H1 (cell line): ENCODE data around the gene TTC24. TPM values are rescaled to one million over a fixed set of nuclear protein-coding genes. Genes with fewer than 3 reads are reported as not detected.

Experiments used
- CTCF ChIA-PET: fragments of 300-600 bp; sonication (Branson Sonifier 250); formaldehyde crosslinking; loops from one replicate; lab custom pipeline; 2021; ENCODE audit not compliant: partially characterized antibody; lab: Charles Lee
- POLR2A ChIA-PET: fragments of 300-600 bp; sonication (Branson Sonifier 250); formaldehyde crosslinking; loops from one replicate; lab custom pipeline; 2021; ENCODE audit warnings: inconsistent platforms; ENCODE audit not compliant: partially characterized antibody; lab: Charles Lee
- DNase-seq, 2 experiments: peaks; one replicate each; pipeline versions ENCODE4 v3.0.0 to v3.0.0-alpha.2; 2010 to 2022; ENCODE audit warnings: low spot score in 2 of 2, low read depth in 1 of 2, mixed read lengths in 1 of 2
- FAIRE-seq: peaks from 2 replicates; lab custom pipeline; 2011; peaks lifted over from hg19 to GRCh38; lab: Jason Lieb, UNC
- H2AFZ ChIP-seq: 2 replicates; pipeline ENCODE4 v1.8.1; 2012; ENCODE audit warnings: low read length, inconsistent platforms
- H2AK5ac ChIP-seq: 2 replicates; pipeline ENCODE4 v1.6.1; 2013; ENCODE audit warnings: low read depth, low read length
- H2BK120ac ChIP-seq: replicated peaks from 2 replicates; pipeline ENCODE3; 2013; ENCODE audit warnings: low read depth, low read length, inconsistent platforms
- H2BK12ac ChIP-seq: 2 replicates; pipeline ENCODE4 v1.6.1; 2013; ENCODE audit warnings: low read depth, low read length
- H2BK15ac ChIP-seq: 2 replicates; pipeline ENCODE4 v1.6.1; 2013; ENCODE audit warnings: low read length
- H2BK20ac ChIP-seq: 2 replicates; pipeline ENCODE4 v1.6.1; 2013; ENCODE audit warnings: low read length
- H2BK5ac ChIP-seq: 2 replicates; pipeline ENCODE4 v1.6.1; 2013; ENCODE audit warnings: low read depth, low read length
- H3K14ac ChIP-seq: 2 replicates; pipeline ENCODE4 v1.6.1; 2013; ENCODE audit warnings: inconsistent platforms; ENCODE audit not compliant: insufficient read length
- H3K18ac ChIP-seq: 2 replicates; pipeline ENCODE4 v1.6.1; 2013; ENCODE audit warnings: low read length; ENCODE audit errors: extremely low read depth
- H3K23ac ChIP-seq: 2 replicates; pipeline ENCODE4 v1.6.1; 2013; ENCODE audit warnings: inconsistent platforms; ENCODE audit not compliant: insufficient read length
- H3K23me2 ChIP-seq: 2 replicates; pipeline ENCODE4 v1.6.1; 2013; ENCODE audit warnings: low read depth, low read length
- H3K27ac ChIP-seq: 2 replicates; pipeline ENCODE4 v1.6.1; 2011; ENCODE audit warnings: low read depth, low read length, inconsistent platforms
- H3K27me3 ChIP-seq, 4 experiments: replicated peaks in 1 of 4; 1 replicate in 1 of 4; 2 replicates in 3 of 4; pipeline versions ENCODE4 v1.6.1 to v1.8.1; 2011 to 2013; ENCODE audit warnings: low read length in 3 of 4, mild to moderate bottlenecking in 3 of 4, inconsistent platforms in 2 of 4, mixed read lengths in 2 of 4, moderate library complexity in 1 of 4; ENCODE audit not compliant: control insufficient read depth in 3 of 4, insufficient read depth in 3 of 4; ENCODE audit errors: extremely low read depth in 1 of 4
- H3K36me3 ChIP-seq, 4 experiments: 2 replicates each; pipeline versions ENCODE4 v1.6.1 to v1.8.1; 2011 to 2013; ENCODE audit warnings: mild to moderate bottlenecking in 4 of 4, low read length in 3 of 4, moderate library complexity in 2 of 4, control low read depth in 1 of 4, inconsistent platforms in 1 of 4; ENCODE audit not compliant: insufficient read depth in 4 of 4, control insufficient read depth in 2 of 4
- H3K4ac ChIP-seq: replicated peaks from 2 replicates; pipeline ENCODE3; 2013; ENCODE audit warnings: low read length, low read depth, mixed read lengths, inconsistent platforms; ENCODE audit not compliant: insufficient read length
- H3K4me1 ChIP-seq, 4 experiments: replicated peaks in 1 of 4; 1 replicate in 1 of 4; 2 replicates in 3 of 4; pipeline versions ENCODE4 v1.6.1 to v1.8.1; 2011 to 2013; ENCODE audit warnings: low read length in 3 of 4, inconsistent platforms in 2 of 4, mixed read lengths in 1 of 4; ENCODE audit not compliant: insufficient read depth in 4 of 4, control insufficient read depth in 3 of 4
- H3K4me2 ChIP-seq, 2 experiments: 2 replicates each; pipeline versions ENCODE4 v1.6.1 to v1.8.1; 2011 to 2013; ENCODE audit warnings: low read depth in 2 of 2, low read length in 2 of 2, control low read depth in 1 of 2, inconsistent platforms in 1 of 2, mild to moderate bottlenecking in 1 of 2; ENCODE audit not compliant: insufficient read depth in 1 of 2
- H3K4me3 ChIP-seq, 4 experiments: fragments of 200-600, 300-600 bp in 1 of 4; sonication (generic), shearing (Covaris generic), sonication (Bioruptor Twin) in 1 of 4; 2 replicates each; pipeline versions ENCODE4 v1.5.1 to v1.8.1; 2011 to 2016; ENCODE audit warnings: low read length in 4 of 4, low read depth in 3 of 4, control low read depth in 2 of 4, inconsistent platforms in 2 of 4, mild to moderate bottlenecking in 2 of 4, mixed read lengths in 1 of 4, moderate library complexity in 1 of 4; ENCODE audit not compliant: insufficient read depth in 2 of 4; ENCODE audit errors: extremely low read depth in 1 of 4
- H3K56ac ChIP-seq: replicated peaks from 2 replicates; pipeline ENCODE3; 2013; ENCODE audit warnings: low read depth, mild to moderate bottlenecking, mixed read lengths, low read length, inconsistent platforms; ENCODE audit not compliant: insufficient read length
- H3K79me1 ChIP-seq: 2 replicates; pipeline ENCODE4 v1.6.1; 2013; ENCODE audit warnings: low read depth, low read length, control low read depth
- H3K79me2 ChIP-seq, 2 experiments: 2 replicates each; pipeline versions ENCODE4 v1.6.1 to v1.8.1; 2012 to 2013; ENCODE audit warnings: low read length in 2 of 2, mild to moderate bottlenecking in 2 of 2, inconsistent platforms in 1 of 2; ENCODE audit not compliant: insufficient read depth in 2 of 2, control insufficient read depth in 1 of 2
- H3K9ac ChIP-seq, 4 experiments: replicated peaks in 1 of 4; 1 replicate in 1 of 4; 2 replicates in 3 of 4; pipeline versions ENCODE4 v1.6.1 to v1.8.1; 2011 to 2013; ENCODE audit warnings: low read depth in 3 of 4, low read length in 3 of 4, control low read depth in 2 of 4, mild to moderate bottlenecking in 2 of 4, moderate library complexity in 2 of 4, inconsistent platforms in 1 of 4; ENCODE audit errors: extremely low read depth in 1 of 4
- H3K9me3 ChIP-seq, 2 experiments: 2 replicates each; pipeline versions ENCODE4 v1.6.1 to v1.8.1; 2012 to 2013; ENCODE audit warnings: mild to moderate bottlenecking in 2 of 2, moderate library complexity in 2 of 2, control low read depth in 1 of 2, inconsistent platforms in 1 of 2, low read depth in 1 of 2, low read length in 1 of 2, mixed read lengths in 1 of 2; ENCODE audit not compliant: insufficient read depth in 2 of 2
- H4K20me1 ChIP-seq, 2 experiments: replicated peaks in 1 of 2; 2 replicates each; pipeline versions ENCODE3 to v1.8.1; 2011 to 2013; ENCODE audit warnings: inconsistent platforms in 2 of 2, low read length in 2 of 2, mild to moderate bottlenecking in 1 of 2; ENCODE audit not compliant: insufficient read depth in 2 of 2, control insufficient read depth in 1 of 2
- H4K5ac ChIP-seq: 2 replicates; pipeline ENCODE4 v1.6.1; 2013; ENCODE audit warnings: low read length, low read depth, mixed read lengths, inconsistent platforms; ENCODE audit not compliant: insufficient read length
- H4K8ac ChIP-seq: 2 replicates; pipeline ENCODE4 v1.8.0; 2013; ENCODE audit warnings: mild to moderate bottlenecking, moderate library complexity, low read length, inconsistent platforms; ENCODE audit not compliant: insufficient read depth; ENCODE audit errors: extremely low read depth
- H4K91ac ChIP-seq: replicated peaks from 2 replicates; pipeline ENCODE3; 2013; ENCODE audit warnings: low read length, mixed read lengths, inconsistent platforms; ENCODE audit not compliant: insufficient read length
- E2F6 ChIP-seq: IDR thresholded peaks from 2 replicates; pipeline ENCODE4 v1.6.1; 2012; ENCODE audit warnings: inconsistent platforms
- EP300 ChIP-seq, 2 experiments: IDR thresholded peaks; 1 replicate in 1 of 2; 2 replicates in 1 of 2; pipeline ENCODE4 v1.6.1; 2011 to 2012; ENCODE audit warnings: low read depth in 2 of 2, low read length in 2 of 2, mild to moderate bottlenecking in 2 of 2, borderline replicate concordance in 1 of 2, inconsistent platforms in 1 of 2, moderate library complexity in 1 of 2
- SAP30 ChIP-seq: fragments of 300-600 bp; sonication (generic); IDR thresholded peaks from 2 replicates; pipeline ENCODE4 v1.7.1; 2012; ENCODE audit warnings: low read length, moderate library complexity, mild to moderate bottlenecking, inconsistent platforms; ENCODE audit not compliant: insufficient read depth, insufficient replicate concordance
- SIN3A ChIP-seq, 2 experiments: IDR thresholded peaks in 1 of 2; conservative IDR thresholded peaks in 1 of 2; 2 replicates each; pipeline ENCODE4 v1.6.1; 2011 to 2012; ENCODE audit warnings: low read length in 2 of 2, improper control_type of control experiment in 1 of 2, low read depth in 1 of 2, mild to moderate bottlenecking in 1 of 2
- SIX5 ChIP-seq: IDR thresholded peaks from 2 replicates; pipeline ENCODE4 v1.6.1; 2011; ENCODE audit warnings: mild to moderate bottlenecking, low read depth, low read length
- YY1 ChIP-seq: IDR thresholded peaks from 2 replicates; pipeline ENCODE4 v1.6.1; 2011; ENCODE audit warnings: low read depth, mild to moderate bottlenecking, low read length
- WGBS, 2 experiments: shearing (Covaris generic) in 1 of 2; methylation state at CpG; one replicate each; pipeline versions ENCODE4 v1.1.6 to v1.1.7; 2013 to 2015; ENCODE audit warnings: low lambda C conversion rate in 2 of 2, mixed read lengths in 2 of 2, inconsistent platforms in 1 of 2, low coverage in 1 of 2, missing lambda C conversion rate in 1 of 2; ENCODE audit not compliant: insufficient replicate concordance in 2 of 2, insufficient coverage in 1 of 2, insufficient read length in 1 of 2; ENCODE audit errors: extremely low coverage in 1 of 2, missing lambda C conversion rate in 1 of 2; 5-methylcytosine and 5-hydroxymethylcytosine counted together
- polyA plus RNA-seq, 7 experiments: library from polyadenylated mRNA; depleted of rRNA in 3 of 7; stranded (reverse) in 5 of 7; unstranded in 2 of 7; fragments of >200 nt in 5 of 7; fragments of 200-250 nt in 2 of 7; gene quantifications; 1 replicate in 5 of 7; 2 replicates in 1 of 7; 4 replicates in 1 of 7; pipeline versions ENCODE4 v1.2.1 to v1.2.3, GENCODE V29; 2011 to 2013; ENCODE audit warnings: missing spikeins in 2 of 7, mixed read lengths in 2 of 7
- total RNA-seq: library from RNA; stranded (reverse); fragmentation: NEBNext Ultra II Directional; extraction: Animal tissue kit (Norgen Biotek cat#: 25700); gene quantifications from 2 replicates; pipeline ENCODE4 v1.2.1, GENCODE V29; 2021

TTC24 gene
- total and polyA plus RNA-seq, 2 of the 8 experiments (the other 6 are each of a cell fraction or from before 2014, with no cell fraction given), result 0.08 TPM; not detected in 1

- H2BK15ac ChIP-seq, result peak overlapping the region; percentile 31; the same call in 1 of the 2 replicates
- peaks cover 0 to 1% of the 10 kb centered on the region in 2 experiments for H4K20me1 ChIP-seq
- no peak overlapping the region for H3K4me3 ChIP-seq
- H3K23ac ChIP-seq, result no peak overlapping the region
- H3K79me1 ChIP-seq, result no peaks in the 10 kb centered on the region
- TF ChIP-seq E2F6, result no peak
- no peak for TF ChIP-seq SIX5
- TF ChIP-seq YY1, result no peak
- no peak for TF ChIP-seq SAP30
- TF ChIP-seq EP300 (IDR thresholded peaks at IDR 0.05; ENCODE audit: borderline replicate concordance in 1 of 2, low read depth in 2 of 2, low read length in 2 of 2), result no peak
- TF ChIP-seq SIN3A (conservative IDR thresholded peaks at IDR 0.05 in 1 of 2, IDR thresholded peaks at IDR 0.05 in 1 of 2; ENCODE audit: low read depth in 1 of 2, low read length in 2 of 2), result no peak
- ChIA-PET POLR2A (interaction anchor here (1.4 to 5.8 kb wide), 3 partner anchors 11 to 53 kb away, joined by 3 to 46 read pairs (median 9); partner anchors contain the start of genes BCAN and NES), CTCF (interaction anchor here (0.6 to 43.0 kb wide), 14 partner anchors 7 to 112 kb away, joined by 3 to 868 read pairs (median 22); partner anchors contain the start of genes BCAN, CRABP2 and NES)
- H3K9me3 ChIP-seq, result no peaks in the 10 kb centered on the region
- peaks cover 0 to 9% (median 2%) of the 10 kb centered on the region in 4 experiments; a peak in 5 of 7 replicates for H3K4me1 ChIP-seq
- H3K4ac ChIP-seq, result no peak overlapping the region
- H3K14ac ChIP-seq, result no peak overlapping the region
- FAIRE-seq, result no peak
- no peak overlapping the region for H3K18ac ChIP-seq
- H4K8ac ChIP-seq, result no peak overlapping the region
- no peak overlapping the region for H2BK120ac ChIP-seq
- no peak overlapping the region for H2BK5ac ChIP-seq
- peak overlapping the region; percentile 6 for H4K91ac ChIP-seq
- no peak overlapping the region for H3K27ac ChIP-seq
- no peak overlapping the region for H3K56ac ChIP-seq
- peaks cover 20% of the 10 kb centered on the region; the same call in 1 of the 2 replicates for H3K23me2 ChIP-seq
- H2AK5ac ChIP-seq, result no peak overlapping the region
- no peak overlapping the region for H2BK12ac ChIP-seq
- WGBS, 2 experiments, result 92% methylated on average over 6 of the region's 6 CpGs; no CpG with 5 or more reads in 1 of the 2 experiments
- no peak overlapping the region; a peak in 1 of 4 replicates for H3K4me2 ChIP-seq
- H3K27me3 ChIP-seq, result peaks cover 31 to 60% (median 45%) of the 10 kb centered on the region in 4 experiments
- no peak overlapping the region for H2BK20ac ChIP-seq
- no peak overlapping the region for H3K9ac ChIP-seq
- no peaks in the 10 kb centered on the region; a peak in 1 of 8 replicates for H3K36me3 ChIP-seq
- no peak for DNase-seq
- H4K5ac ChIP-seq, result no peak overlapping the region
- H3K79me2 ChIP-seq, result no peaks in the 10 kb centered on the region
- no peak overlapping the region for H2AFZ ChIP-seq
These were observed 43.2 kb downstream of the TTC24 start for GRCh38 chr1:156622581-156623297.
